NOMO-1 treated with dmso at 0.1 percent for 144 hours (cell line): ENCODE data around the gene PLCZ1.
"Not testable (repeated sequence)": the region's sequence is repeated elsewhere in the genome, so short reads cannot be mapped to it uniquely, and the experiment has no call there.

Source experiments
- DNase-seq: peaks from one replicate; lab custom pipeline; 2025; ENCODE audit not compliant: unreplicated experiment; lab: John Stamatoyannopoulos, UW

PLCZ1 gene, protein sequence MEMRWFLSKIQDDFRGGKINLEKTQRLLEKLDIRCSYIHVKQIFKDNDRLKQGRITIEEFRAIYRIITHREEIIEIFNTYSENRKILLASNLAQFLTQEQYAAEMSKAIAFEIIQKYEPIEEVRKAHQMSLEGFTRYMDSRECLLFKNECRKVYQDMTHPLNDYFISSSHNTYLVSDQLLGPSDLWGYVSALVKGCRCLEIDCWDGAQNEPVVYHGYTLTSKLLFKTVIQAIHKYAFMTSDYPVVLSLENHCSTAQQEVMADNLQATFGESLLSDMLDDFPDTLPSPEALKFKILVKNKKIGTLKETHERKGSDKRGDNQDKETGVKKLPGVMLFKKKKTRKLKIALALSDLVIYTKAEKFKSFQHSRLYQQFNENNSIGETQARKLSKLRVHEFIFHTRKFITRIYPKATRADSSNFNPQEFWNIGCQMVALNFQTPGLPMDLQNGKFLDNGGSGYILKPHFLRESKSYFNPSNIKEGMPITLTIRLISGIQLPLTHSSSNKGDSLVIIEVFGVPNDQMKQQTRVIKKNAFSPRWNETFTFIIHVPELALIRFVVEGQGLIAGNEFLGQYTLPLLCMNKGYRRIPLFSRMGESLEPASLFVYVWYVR

DNA sequence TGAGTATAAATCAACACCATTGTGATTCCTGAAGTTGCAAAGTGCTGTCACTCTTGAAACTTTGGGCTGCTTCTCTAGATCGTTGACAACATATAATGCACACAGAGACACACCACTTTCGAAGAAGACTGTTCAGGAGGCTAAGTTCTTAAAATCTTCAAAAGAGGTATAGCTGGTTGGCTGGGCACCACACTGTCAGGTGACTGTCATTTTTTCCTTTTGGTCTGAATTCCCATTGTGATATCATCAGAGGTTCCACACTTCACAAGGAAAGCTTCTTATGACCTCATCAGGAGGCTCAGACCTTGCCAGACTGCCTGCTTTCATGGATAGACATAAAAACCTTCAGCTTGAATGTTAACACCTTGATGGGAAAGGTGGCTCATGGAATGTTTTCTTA, at the start of gene PLCZ1, which contains the start of gene CAPZA3:
Gene PLCZ1, minus strand, starts transcription at position 194 of the 400 bp plus-strand sequence. CDS start 641 bp downstream, outside the sequence.
Gene CAPZA3, plus strand, starts transcription at position 301 of the 400 bp plus-strand sequence. CDS start 150 bp downstream, outside the sequence.
- no peak for DNase-seq

GRCh38 chr12:18785465-18785864, 47.7 kb upstream of the PLCZ1 start:
- not testable (repeated sequence) for DNase-seq

DNA sequence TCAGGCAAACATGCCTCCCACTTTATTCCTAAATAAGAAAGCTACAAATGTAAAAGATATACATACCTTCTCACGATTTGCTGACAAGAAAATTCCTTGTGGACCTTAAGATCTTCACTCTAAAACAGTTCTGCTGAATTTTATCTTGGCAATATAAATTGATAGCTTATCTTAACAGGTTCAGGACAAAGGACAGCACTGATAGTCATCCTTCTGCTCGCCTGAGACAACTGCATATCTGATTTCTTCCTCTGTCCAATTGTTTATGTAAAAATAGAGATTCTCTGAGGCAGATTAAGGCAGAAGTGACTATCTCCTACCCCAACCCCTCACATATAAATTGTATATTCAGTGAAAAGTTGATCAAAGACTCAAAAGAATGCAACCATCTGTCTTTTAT, 45.0 kb upstream of the PLCZ1 start:
- no peak for DNase-seq

DNA sequence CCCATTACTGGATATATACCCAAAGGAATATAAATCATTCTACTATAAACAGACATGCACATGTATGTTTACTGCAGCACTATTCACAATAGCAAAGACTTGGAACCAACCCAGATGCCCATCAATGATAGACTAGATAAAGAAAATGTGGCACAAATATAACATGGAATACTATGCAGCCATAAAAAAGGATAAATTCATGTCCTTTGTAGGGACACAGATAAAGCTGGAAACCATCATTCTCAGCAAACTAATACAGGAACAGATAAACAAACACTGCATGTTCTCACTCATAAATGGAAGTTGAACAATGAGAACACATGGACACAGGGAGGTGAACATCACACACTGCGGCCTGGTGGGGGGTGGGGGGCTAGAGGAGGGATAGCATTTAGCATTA, 28.7 kb upstream of the PLCZ1 start:
- not testable (repeated sequence) for DNase-seq

- no peak for DNase-seq
Measured at GRCh38 chr12:18755341-18755740, 17.5 kb upstream of the PLCZ1 start.

GRCh38 chr12:18754124-18754707, 16.4 kb upstream of the PLCZ1 start:
- no peak for DNase-seq

DNA sequence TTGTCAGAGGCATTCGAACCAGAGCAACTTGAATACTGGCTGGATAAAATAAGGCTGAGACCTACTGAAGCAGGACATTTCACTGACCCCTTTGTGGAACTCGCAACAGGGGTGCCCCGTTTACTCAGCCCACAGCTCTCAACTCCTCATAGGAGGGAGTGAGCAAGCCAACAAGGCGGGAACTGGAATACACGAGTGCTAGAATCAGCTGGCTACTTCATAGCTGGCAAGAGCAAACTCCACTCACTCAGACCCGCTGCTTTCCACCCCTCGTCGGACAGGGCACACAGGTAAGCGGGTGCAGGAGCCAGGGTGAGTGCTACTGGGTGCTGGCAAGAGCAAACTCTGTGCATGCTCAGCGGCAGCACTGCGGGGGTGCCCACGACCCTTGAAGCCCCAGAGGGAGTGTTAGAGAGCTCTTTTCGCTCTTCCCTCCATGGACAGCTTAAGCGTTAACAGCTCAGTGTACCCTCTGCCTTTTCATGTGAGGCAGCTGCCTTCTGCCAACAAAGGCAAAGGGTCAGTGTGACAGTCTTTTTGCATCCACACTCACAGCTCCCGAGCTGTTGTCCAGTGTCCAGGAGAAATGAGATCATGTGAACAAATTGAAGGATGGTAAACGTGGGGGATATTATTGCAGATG, 15.8 kb upstream of the PLCZ1 start:
- DNase-seq, result no peak

- no peak for DNase-seq
Measured at GRCh38 chr12:18752947-18753346, 15.1 kb upstream of the PLCZ1 start.

DNA sequence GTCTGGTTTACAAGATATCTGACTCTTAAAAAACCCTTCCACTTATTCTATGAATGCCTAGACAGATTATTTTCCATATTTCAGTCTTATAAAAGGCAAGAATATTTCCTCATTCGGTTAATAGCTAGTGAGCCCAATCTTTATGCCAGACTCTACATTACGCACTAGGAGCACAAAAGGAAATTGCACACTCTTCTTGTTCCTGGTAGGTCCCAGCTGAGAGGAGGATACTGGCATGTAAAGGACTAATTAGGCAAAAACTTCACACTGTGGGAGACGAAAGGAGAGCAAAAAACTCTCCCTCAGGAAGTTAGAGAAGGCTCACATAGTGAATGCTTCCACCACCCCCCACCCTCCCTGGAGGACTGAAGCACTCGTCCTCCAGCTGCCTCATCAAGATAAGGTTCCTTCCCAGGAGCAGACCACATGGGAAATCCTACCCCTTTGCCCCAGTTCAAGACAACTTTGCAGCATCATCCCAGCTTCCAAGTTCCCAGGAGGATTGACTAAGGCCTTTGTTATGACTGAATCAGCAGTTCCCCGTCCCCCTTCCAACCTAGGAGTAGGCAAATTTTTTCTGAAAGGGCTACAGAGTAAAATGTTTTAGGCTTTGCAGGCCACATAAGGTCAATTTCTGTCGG, 14.6 kb upstream of the PLCZ1 start:
- no peak for DNase-seq

DNA sequence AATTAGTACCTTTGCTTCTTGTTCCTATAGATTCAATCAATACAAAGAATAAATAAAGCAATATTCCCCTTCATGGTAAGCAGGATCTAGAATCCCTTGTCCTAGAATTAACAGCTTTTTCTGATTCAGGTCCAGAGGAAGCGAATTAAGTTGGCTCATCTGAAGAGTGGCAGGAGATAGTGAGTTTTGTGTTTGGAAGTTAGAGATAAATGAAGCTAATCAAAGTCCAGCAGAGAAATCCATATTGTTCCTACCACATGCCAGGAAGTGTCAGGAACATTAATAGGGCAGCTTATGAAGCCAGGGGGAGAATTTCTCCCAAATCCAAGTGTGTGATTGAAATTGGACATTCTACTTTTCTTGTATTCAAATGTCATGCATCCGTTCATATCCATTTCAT, 14.1 kb upstream of the PLCZ1 start:
- DNase-seq, result no peak

DNA sequence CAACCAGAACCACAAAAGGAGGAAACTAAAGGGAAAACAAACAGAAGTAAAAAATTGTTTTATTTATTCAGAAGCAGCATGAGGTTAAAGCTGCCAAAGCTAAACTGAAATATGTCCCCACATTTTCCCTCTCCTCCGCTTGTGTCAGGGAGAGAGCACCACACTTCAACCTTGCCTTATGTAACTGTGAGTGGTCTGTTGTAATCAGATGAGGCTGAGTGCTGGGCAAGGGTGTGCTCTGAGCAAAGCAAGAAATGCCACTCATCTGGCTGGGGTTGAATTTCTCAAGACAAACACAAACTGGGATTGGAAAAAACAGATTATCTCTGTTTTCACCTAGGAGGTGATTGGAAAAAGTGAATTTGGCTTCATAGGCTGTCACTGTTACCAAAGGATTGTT, 12.3 kb upstream of the PLCZ1 start:
- no peak for DNase-seq

- no peak for DNase-seq
Measured at GRCh38 chr12:18749386-18749957, 11.7 kb upstream of the PLCZ1 start.

- DNase-seq, result no peak
Measured at GRCh38 chr12:18747895-18748294, 10.1 kb upstream of the PLCZ1 start.

GRCh38 chr12:18731156-18731555, 6.7 kb downstream of the PLCZ1 start:
- DNase-seq, result no peak

DNA sequence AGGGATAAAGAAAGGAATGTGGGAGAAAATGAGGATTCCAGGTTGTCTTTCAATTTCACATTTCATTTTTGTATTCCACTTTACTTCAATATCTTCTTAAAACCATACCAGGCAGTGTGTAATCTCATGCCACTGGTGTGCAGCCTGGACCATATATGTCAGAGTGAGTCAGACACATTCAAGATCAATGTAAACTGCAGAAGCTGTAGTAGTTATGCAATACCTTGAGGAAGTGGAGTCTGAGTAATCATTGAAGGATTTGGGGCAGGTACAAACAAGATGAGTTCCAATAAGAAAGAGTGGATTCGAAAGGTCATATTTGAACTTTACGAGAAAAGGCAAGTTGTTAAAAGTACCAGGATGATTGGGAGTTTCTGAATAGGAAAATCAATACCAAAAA, 14.1 kb downstream of the PLCZ1 start:
- DNase-seq, result no peak

GRCh38 chr12:18721452-18721851, 16.4 kb downstream of the PLCZ1 start:
- no peak for DNase-seq

GRCh38 chr12:18720690-18721089, 17.1 kb downstream of the PLCZ1 start:
- DNase-seq, result no peak

GRCh38 chr12:18719922-18720510, 17.8 kb downstream of the PLCZ1 start:
- no peak for DNase-seq

DNA sequence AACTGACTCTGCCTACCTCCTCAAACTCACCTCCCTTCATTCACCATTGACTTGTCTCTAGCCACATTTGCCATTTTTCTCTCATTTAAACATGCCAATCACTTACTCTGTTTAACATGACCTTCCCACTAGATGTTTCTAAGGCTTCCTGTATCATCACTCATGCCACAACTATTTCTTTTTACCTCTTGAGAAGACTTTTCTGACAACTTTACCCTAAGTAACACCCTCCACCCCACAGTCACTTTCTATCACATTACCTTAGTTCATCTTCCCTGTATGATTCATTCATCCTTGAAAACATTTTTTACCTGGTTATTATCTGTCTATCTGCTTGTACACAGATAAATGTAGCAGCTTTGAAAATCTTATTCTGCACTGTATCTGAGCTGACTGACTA, 19.4 kb downstream of the PLCZ1 start:
- DNase-seq, result no peak

GRCh38 chr12:18716236-18716635, 21.6 kb downstream of the PLCZ1 start:
- DNase-seq, result no peak
